AG04450 (cell line): ENCODE measurements around the gene KLF4. TPM values are rescaled to one million over a fixed set of nuclear protein-coding genes. Genes with fewer than 3 reads are reported as not detected.

ENCODE experiments used
- CTCF ChIA-PET: fragments of 300-600, 350-600 bp; formaldehyde crosslinking; extraction: SDS; loops from one replicate; lab custom pipeline; 2022; ENCODE audit warnings: antibody characterized with exemption, inconsistent platforms; lab: Charles Lee
- POLR2A ChIA-PET: fragments of 350-600 bp; formaldehyde crosslinking; extraction: SDS; loops from one replicate; lab custom pipeline; 2021; ENCODE audit warnings: antibody characterized with exemption, inconsistent platforms; lab: Yijun Ruan, JAX
- DNase-seq: peaks from one replicate; pipeline ENCODE4 v3.0.0-alpha.2; 2011; ENCODE audit warnings: low read depth, low spot score
- H3K27ac ChIP-seq: one replicate; pipeline ENCODE4 v1.5.1; 2012; ENCODE audit warnings: low read depth, low read length, control low read depth
- H3K27me3 ChIP-seq: one replicate; pipeline ENCODE4 v1.6.0; 2012; ENCODE audit warnings: low read length; ENCODE audit not compliant: control insufficient read depth, insufficient read depth
- H3K4me3 ChIP-seq: 2 replicates; pipeline ENCODE4 v1.5.1; 2011; ENCODE audit warnings: mild to moderate bottlenecking, low read depth, low read length, control low read depth
- H3K9me3 ChIP-seq: 2 replicates; pipeline ENCODE4 v1.5.1; 2012; ENCODE audit warnings: low read length; ENCODE audit not compliant: control insufficient read depth, insufficient read depth
- polyA plus RNA-seq: library from polyadenylated mRNA; depleted of rRNA; stranded (reverse); fragments of >200 nt; gene quantifications from 2 replicates; pipeline ENCODE4 v1.2.3, GENCODE V29; 2011
- TF ChIP-seq, protein P1 (sequence below): IDR thresholded peaks from 2 replicates; pipeline ENCODE4 v1.5.1; 2011; ENCODE audit warnings: low read depth, low read length, control low read depth, inconsistent platforms

The KLF4 gene
- polyA plus RNA-seq, 1 experiment = 3.1 TPM

DNA sequence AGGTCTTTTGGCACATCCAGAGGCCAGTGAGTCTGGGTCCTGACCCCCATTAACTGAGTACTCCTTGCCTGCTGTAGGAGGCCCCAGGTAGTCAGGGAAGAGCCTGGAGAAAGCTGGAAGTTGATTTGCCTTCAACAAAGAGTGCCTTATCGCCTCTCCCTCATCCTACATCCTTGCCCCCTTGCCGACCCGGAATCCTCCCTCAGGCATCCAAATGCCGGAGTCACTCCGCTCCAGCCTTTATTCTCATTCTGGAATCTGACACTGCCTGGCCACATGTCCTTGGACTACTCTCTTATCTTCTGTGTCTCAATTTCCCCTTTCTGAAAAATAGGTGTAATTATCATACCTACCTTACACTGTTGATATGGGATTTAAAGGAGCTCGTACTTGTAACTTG lies 39.1 kb upstream of the KLF4 start:
- Histone ChIP-seq H3K27ac (no peak overlapping the region), H3K4me3 (no peak overlapping the region), H3K27me3 (no peaks in the 10 kb centered on the region), H3K9me3 (no peaks in the 10 kb centered on the region; the same call in 1 of the 2 replicates)
- POLR2A ChIA-PET = no interaction called here
- TF ChIP-seq, protein P1, sequence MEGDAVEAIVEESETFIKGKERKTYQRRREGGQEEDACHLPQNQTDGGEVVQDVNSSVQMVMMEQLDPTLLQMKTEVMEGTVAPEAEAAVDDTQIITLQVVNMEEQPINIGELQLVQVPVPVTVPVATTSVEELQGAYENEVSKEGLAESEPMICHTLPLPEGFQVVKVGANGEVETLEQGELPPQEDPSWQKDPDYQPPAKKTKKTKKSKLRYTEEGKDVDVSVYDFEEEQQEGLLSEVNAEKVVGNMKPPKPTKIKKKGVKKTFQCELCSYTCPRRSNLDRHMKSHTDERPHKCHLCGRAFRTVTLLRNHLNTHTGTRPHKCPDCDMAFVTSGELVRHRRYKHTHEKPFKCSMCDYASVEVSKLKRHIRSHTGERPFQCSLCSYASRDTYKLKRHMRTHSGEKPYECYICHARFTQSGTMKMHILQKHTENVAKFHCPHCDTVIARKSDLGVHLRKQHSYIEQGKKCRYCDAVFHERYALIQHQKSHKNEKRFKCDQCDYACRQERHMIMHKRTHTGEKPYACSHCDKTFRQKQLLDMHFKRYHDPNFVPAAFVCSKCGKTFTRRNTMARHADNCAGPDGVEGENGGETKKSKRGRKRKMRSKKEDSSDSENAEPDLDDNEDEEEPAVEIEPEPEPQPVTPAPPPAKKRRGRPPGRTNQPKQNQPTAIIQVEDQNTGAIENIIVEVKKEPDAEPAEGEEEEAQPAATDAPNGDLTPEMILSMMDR = no peak
- CTCF ChIA-PET = interaction anchor here (0.6 kb wide), 1 partner anchor 283 kb away, joined by 3 read pairs; no protein-coding TSS in a partner anchor
- DNase-seq = no peak

DNA sequence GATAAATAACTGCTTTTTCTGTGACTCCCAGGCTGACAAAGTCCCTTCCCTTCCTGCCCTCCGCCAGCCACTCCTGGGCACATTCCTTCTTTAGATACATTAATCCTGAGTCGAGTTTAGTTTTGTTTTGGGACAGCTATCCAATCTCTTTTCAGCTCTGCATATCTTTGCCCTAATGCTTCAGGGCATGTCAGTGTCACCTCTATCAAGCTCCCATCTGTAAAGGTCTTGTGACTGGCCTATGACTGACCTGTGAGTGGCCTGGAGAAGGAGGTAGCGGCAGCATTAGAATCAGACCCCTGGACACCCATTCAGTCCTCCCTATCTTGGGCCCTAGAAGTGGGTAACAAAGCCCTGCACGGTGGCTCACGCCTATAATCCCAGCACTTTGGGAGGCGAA lies 34.0 kb upstream of the KLF4 start:
- DNase-seq = no peak
- H3K9me3 ChIP-seq = no peaks in the 10 kb centered on the region
- no peak overlapping the region for H3K27ac ChIP-seq
- TF ChIP-seq, protein P1 = no peak
- H3K4me3 ChIP-seq = no peak overlapping the region
- POLR2A ChIA-PET = no interaction called here
- CTCF ChIA-PET = interaction anchor here (0.7 kb wide), 1 partner anchor 10 kb away, joined by 3 read pairs; no protein-coding TSS in a partner anchor
- H3K27me3 ChIP-seq = no peaks in the 10 kb centered on the region

DNA sequence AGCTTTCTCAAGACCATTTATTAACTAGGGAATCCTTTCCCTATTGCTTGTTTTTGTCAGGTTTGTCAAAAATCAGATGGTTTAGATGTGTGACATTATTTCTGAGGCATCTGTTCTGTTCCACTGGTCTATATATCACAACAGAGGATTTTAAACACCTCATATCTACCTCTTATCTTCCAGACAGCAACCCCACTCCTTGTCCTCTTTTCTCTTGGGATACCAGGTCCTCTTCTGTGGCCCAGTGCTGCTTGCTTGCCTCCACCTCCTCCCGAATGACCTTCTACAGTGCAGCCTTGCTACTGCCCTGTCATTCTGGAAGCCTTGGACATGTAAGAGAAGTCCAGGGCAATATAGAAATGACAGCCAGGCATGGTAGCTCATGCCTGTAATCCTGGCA lies 30.6 kb upstream of the KLF4 start:
- Histone ChIP-seq H3K27me3 (no peaks in the 10 kb centered on the region), H3K9me3 (no peaks in the 10 kb centered on the region), H3K27ac (no peak overlapping the region), H3K4me3 (no peak overlapping the region)
- DNase-seq = no peak
- POLR2A ChIA-PET = no interaction called here
- CTCF ChIA-PET = no interaction called here
- TF ChIP-seq, protein P1 = no peak

DNA sequence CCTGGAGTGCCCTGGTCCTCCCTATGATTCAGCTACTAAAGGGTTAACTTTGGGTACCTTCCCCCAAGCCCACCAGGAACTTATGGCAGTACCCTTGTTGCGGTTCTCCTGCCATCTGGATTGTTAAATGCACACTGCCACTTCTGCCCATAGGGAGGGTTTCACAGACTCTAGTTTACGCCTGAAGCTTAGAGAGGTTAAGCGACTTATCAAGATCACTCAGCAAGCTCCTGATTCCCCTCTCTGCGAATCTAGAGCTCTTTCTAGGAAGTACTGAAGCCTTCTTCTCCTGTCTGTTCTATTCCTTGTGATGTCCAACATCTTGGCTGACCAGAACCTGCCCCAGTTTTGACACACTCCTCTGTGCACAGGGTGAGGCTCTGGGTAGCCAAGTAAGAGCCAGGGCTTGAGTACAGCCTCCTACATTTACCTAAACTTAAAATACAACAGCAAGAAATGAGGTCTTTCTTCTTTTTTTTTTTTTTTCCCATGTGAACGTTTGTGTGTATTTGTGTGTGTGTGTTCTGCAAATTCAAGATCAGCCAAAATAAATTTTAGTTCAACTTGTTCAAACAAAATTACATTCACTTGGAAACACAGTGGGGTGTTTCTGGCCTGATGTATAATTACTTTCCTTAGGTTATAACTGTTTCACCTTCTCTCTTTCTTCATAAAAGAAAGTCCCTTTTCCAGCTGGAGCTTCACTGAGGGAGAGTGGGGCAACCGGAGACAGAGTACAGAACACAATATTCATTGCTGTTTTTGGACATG lies 28.7 kb upstream of the KLF4 start:
- TF ChIP-seq, protein P1 = no peak
- ChIA-PET CTCF (no interaction called here), POLR2A (no interaction called here)
- Histone ChIP-seq H3K27ac (no peak overlapping the region), H3K4me3 (no peak overlapping the region), H3K27me3 (no peaks in the 10 kb centered on the region), H3K9me3 (no peaks in the 10 kb centered on the region)
- no peak for DNase-seq

DNA sequence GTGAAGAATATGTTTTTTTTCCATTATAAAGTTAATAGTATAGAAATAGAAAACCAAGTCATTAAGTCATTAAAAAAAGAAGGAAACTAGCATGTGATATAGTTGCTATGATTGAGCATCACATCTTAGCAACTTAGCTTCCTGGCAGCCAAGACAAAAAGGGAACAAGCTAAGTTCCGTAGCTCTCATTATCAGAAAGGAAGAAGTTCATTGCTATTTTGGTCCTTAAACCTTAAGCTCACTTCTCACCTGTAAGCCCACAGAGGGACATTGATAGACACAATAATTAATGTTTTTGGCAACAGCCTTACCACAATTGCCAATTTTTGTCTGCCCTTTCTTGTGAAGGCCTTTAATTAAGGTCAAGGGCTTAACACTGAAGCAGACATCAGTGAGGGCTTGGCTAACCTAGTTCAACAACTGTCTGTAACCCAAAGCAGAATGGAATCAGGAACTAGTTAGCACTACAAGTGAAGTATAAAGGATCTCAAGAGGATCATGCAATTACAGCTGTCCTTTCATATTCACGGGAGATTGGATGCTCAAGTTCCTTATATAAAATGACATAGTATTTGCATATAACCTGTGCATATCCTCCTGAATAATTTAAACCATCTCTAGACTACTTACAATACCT lies 24.0 kb upstream of the KLF4 start:
- Histone ChIP-seq H3K27me3 (no peaks in the 10 kb centered on the region), H3K9me3 (no peaks in the 10 kb centered on the region), H3K27ac (no peak overlapping the region), H3K4me3 (no peak overlapping the region)
- POLR2A ChIA-PET = no interaction called here
- TF ChIP-seq, protein P1 = no peak
- no peak for DNase-seq
- CTCF ChIA-PET = interaction anchor here (0.7 to 1.2 kb wide), 2 partner anchors 10 to 449 kb away, joined by 3 to 4 read pairs; no protein-coding TSS in a partner anchor
